Colonic mucosa (tissue), 4 donors: ENCODE results near the gene DNAI2. TPM values are rescaled to one million over a fixed set of nuclear protein-coding genes. Genes with fewer than 3 reads are reported as not detected.

ENCODE experiments used
- DNase-seq: peaks from one replicate; pipeline ENCODE4 v3.0.0-alpha.2; 2020
- H3K27ac ChIP-seq: fragments of 200-600 bp; one replicate; pipeline ENCODE4 v1.8.0; 2021
- H3K27me3 ChIP-seq: fragments of 200-600 bp; one replicate; pipeline ENCODE4 v1.8.0; 2021
- H3K36me3 ChIP-seq: fragments of 200-600 bp; one replicate; pipeline ENCODE4 v1.8.0; 2021
- H3K4me1 ChIP-seq: fragments of 200-600 bp; one replicate; pipeline ENCODE4 v1.8.0; 2021; ENCODE audit warnings: mild to moderate bottlenecking
- H3K4me3 ChIP-seq: fragments of 200-600 bp; one replicate; pipeline ENCODE4 v1.8.0; 2021
- H3K9ac ChIP-seq, 2 donors: one replicate each; pipeline ENCODE4 v1.7.0; 2013; ENCODE audit warnings: control low read depth in 2 of 2, low read depth in 2 of 2, low read length in 2 of 2
- H3K9me3 ChIP-seq: fragments of 200-600 bp; one replicate; pipeline ENCODE4 v1.8.0; 2021
- intact Hi-C: fragments of 100-400 bp; cut with DNase I; formaldehyde crosslinking; loops from one replicate; pipeline ENCODE4 v1.14.1; 2022
- total RNA-seq, 2 donors: library from RNA; stranded (reverse); fragmentation: NEBNext Ultra II Directional in 1 of 2; extraction: Animal tissue kit (Norgen Biotek cat#: 25700) in 1 of 2; gene quantifications; one replicate each; pipeline ENCODE4 v1.2.1, GENCODE V29; 2021
- TF ChIP-seq, protein P1 (sequence below): fragments of 200-600 bp; IDR thresholded peaks from one replicate; pipeline ENCODE4 v1.8.0; 2022; ENCODE audit warnings: antibody characterized with exemption, mild to moderate bottlenecking
- donor health status: healthy.
- donor health status: DM: no; HTN: no; CAD: no.
- donor health status: DM: no; HTN: no; CAD: no.

Gene DNAI2
- total RNA-seq, 2 donors from 2014 or later = not detected

DNA sequence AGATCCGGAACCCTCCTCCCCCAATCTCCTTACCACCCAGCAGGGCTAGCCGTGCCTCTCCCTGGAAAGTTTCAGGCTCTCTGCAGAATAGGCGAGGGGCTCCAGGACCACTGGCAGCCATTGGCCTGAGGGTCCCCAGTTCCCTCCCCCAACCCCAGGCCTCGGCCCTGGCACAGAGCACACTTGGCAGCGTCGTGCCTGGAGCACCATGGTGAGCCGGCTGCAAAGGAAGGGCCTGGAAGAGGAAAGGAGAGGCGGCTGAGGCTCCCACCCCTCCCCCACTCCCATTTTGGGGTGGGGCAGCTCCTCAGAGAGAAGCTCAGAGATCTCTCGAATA lies 88.0 kb downstream of the DNAI2 start:
- Histone ChIP-seq H3K36me3 (no peaks in the 10 kb centered on the region), H3K9ac (no peak overlapping the region), H3K27me3 (peaks cover 22% of the 10 kb centered on the region), H3K9me3 (no peaks in the 10 kb centered on the region), H3K27ac (no peak overlapping the region), H3K4me3 (no peak overlapping the region), H3K4me1 (peaks cover 3% of the 10 kb centered on the region)
- TF ChIP-seq, protein P1, sequence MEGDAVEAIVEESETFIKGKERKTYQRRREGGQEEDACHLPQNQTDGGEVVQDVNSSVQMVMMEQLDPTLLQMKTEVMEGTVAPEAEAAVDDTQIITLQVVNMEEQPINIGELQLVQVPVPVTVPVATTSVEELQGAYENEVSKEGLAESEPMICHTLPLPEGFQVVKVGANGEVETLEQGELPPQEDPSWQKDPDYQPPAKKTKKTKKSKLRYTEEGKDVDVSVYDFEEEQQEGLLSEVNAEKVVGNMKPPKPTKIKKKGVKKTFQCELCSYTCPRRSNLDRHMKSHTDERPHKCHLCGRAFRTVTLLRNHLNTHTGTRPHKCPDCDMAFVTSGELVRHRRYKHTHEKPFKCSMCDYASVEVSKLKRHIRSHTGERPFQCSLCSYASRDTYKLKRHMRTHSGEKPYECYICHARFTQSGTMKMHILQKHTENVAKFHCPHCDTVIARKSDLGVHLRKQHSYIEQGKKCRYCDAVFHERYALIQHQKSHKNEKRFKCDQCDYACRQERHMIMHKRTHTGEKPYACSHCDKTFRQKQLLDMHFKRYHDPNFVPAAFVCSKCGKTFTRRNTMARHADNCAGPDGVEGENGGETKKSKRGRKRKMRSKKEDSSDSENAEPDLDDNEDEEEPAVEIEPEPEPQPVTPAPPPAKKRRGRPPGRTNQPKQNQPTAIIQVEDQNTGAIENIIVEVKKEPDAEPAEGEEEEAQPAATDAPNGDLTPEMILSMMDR = no peak
- DNase-seq = no peak
- intact Hi-C loops = loop anchor here (5.0 kb wide), 1 partner anchor 150 kb away; the partner anchor contains the start of gene TTYH2

DNA sequence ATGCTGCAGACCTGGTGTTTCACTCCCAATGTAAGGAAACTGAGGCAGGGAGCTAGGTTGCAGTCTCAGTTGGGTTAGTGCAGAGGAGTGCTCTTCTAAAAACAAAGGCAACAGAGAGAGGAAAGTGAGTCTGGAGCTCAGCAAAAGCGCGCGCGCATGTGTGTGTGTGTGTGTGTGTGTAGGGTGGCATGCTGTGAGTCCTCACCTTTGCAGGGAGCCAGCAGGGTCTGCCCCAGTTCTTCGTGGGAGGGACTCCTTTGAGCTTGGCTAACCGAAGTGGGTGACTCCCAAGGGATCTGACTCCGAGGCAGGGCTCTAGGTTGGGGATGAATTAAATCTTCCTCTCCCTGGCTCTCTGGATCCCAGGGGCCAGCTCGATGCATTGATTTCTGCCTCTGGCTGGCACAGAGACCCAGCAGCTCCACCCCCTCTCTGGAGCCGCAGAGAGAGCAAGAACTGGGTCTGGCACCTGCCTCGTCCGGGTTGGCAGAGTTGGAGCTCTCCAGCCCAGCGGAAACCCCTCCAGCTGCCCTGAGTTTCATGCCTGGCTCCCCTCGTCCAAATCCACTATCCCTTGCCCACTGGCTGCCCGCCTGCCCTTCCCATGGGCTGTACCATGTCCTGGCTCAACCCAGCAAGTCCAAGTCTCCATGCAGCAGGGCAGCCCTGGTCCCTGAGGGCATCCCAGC lies 88.9 kb downstream of the DNAI2 start:
- no peak overlapping the region for H3K27ac ChIP-seq
- H3K9me3 ChIP-seq = no peaks in the 10 kb centered on the region
- intact Hi-C loops = loop anchor here (5.0 kb wide), 1 partner anchor 151 kb away; the partner anchor contains the start of gene TTYH2
- TF ChIP-seq, protein P1 = no peak
- H3K9ac ChIP-seq = no peak overlapping the region
- no peak overlapping the region for H3K4me3 ChIP-seq
- peaks cover 13% of the 10 kb centered on the region for H3K27me3 ChIP-seq
- no peaks in the 10 kb centered on the region for H3K4me1 ChIP-seq
- H3K36me3 ChIP-seq = no peaks in the 10 kb centered on the region
- no peak for DNase-seq

Other genes starting within 250 kb of the DNAI2 start
- gene RPL38, start 70.6 kb upstream of the DNAI2 start, total RNA-seq = 100 to 1,000 TPM; 723 to 795 TPM
- gene TTYH2, start 60.7 kb upstream of the DNAI2 start, total RNA-seq = 1 to 10 TPM in 1 of 2 donors, under 1 TPM in 1; 0.86 to 2.9 TPM
- 1 to 10 TPM; 2.6 to 3.2 TPM for gene KIF19, start 52.0 kb downstream of the DNAI2 start, total RNA-seq
- gene BTBD17, start 87.6 kb downstream of the DNAI2 start, total RNA-seq = under 1 TPM in 1 of 2 donors, not detected in 1; 0.22 TPM
- gene GPR142, start 93.3 kb downstream of the DNAI2 start, total RNA-seq = under 1 TPM; 0.35 to 0.74 TPM
- gene GPRC5C, start 157.9 kb downstream of the DNAI2 start, total RNA-seq = 100 to 1,000 TPM; 139 to 193 TPM
- gene CD300A, start 192.4 kb downstream of the DNAI2 start, total RNA-seq = 1 to 10 TPM; 3.1 to 5.6 TPM